HG03354 (cell line): Measurements from ENCODE around the gene TBC1D22A.

Source experiments
- ATAC-seq: cut with Tn5 transposase; IDR thresholded peaks from one replicate; pipeline ENCODE4 v1.9.1; 2021; ENCODE audit warnings: mild to moderate bottlenecking; ENCODE audit not compliant: unreplicated experiment, poor library complexity, severe bottlenecking

The TBC1D22A gene

DNA sequence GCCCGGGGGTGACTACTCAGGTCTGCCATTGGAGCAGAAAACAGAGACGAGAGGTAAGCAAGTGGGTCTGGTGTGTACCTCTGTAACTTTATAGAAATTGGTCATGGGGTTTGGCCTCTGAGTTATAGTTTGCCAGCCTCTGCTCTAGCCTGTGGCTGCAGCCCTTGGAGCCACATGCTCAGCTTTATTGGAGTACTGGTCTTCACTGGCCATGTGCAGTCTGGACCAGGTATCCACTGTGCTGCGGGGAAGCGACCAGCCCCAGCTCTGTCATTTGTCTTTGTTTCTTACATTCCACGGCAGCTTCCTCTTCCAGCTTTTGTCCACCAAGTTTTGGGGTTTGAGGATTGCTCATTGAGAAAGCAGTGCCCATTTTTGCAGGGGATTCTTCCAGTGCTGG, 453.4 kb downstream of the TBC1D22A start:
- no peak for ATAC-seq

DNA sequence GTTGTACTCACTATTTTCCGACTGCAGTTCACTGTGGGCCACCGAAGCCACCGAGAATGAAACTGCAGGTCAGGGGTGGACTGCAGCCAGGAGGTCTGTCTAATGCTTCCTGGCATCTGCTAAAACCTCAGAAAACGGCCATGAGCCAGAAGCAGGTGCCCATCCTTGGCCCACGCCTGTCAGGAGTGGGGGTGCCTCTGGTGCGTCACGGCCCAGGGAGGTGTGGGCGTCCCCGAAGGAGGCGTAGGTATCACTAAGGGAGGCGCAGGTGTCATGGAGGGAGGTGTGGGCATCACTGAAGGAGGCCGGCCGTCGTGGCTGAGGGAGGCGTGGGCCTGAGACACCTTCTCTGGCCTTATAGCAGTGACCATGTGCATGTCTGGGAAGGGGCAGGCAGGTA, 456.2 kb downstream of the TBC1D22A start:
- no peak for ATAC-seq

DNA sequence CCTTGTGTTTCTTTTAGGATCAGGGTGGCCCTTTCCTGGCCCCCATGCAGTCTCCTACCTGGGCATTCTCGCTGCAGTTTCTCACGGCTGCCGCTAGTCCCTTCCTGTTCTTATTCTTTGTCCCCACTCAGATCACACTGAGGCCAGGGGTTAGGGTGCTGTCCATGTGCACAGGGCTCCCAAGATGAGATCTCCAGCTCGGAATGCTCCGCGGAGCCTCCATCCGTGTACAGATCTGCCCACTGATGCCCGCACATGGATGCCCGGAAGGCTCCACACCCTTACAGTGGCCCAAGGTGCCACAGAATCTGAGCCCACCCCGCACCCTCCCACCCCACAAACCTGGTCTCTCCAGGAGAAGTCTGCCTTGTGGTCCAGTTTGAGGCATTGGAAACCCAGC, 457.3 kb downstream of the TBC1D22A start:
- ATAC-seq: no peak

DNA sequence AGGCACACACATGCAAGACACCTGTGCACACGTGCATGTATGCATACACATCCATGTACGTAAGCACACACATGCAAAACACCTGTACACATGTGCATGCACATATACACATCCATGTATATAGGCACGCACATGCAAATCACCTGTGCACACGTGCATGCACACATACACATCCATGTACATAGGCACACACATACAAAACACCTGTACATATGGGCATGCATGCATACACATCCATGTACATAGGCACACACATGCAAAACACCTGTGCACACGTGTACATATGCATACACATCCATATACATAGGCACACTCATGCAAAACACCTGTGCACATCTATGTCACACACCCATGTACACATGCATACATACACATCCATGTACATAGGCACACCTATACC, 458.3 kb downstream of the TBC1D22A start:
- no peak for ATAC-seq

DNA sequence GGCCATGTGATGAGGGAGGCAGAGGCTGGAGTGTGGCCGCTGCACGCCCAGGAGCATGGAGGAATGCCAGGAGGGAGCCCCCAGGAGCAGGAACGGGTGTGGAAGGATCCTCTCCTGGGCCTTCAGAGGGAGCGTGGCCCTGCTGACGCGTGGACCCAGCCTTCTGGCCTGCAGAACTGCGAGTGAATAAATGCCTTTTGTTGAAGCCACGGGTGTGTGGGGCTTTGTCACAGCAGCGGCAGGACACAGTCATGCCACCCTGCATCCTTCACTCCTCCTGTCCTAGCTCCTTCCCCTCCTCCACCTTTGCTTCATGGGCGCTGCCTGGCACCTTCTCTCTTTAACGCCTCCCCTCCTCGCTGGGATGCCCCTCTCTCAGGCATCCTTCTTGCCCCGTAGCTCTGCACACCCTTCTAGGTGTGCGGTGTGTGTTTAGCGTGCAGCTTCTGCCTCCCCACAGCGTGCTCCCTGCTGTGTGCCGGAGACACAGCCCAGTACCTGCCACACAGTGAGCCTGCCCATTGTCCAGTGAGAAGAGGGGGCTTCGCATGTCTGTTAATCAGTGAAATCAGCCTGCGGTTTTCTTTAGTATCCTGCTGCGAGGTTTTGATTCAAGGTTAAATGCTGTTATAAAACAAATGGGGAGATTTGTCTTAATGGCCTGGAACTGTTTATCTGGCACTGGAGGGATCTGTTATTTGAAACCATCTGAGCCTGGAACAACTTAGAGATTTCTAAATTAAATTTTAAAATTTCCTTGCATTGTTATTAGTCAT, 459.6 kb downstream of the TBC1D22A start:
- no peak for ATAC-seq
